Ovary (tissue), 9 donors: ENCODE measurements around the gene LRRC49. TPM values are rescaled to one million over a fixed set of nuclear protein-coding genes. Genes with fewer than 3 reads are reported as not detected.

Experiments used
- DNase-seq, 5 donors: peaks; one replicate each; pipeline ENCODE4 v3.0.0-alpha.2; 2019 to 2020
- H3K27ac ChIP-seq, 2 donors: fragments of 200-600 bp; one replicate each; pipeline versions ENCODE4 v1.5.1 to v1.8.0; 2019 to 2022
- H3K27me3 ChIP-seq: fragments of 200-600 bp; one replicate; pipeline ENCODE4 v1.8.0; 2022
- H3K36me3 ChIP-seq: fragments of 200-600 bp; sonication (generic); one replicate; pipeline ENCODE4 v1.5.1; 2019
- H3K4me1 ChIP-seq: one replicate; pipeline ENCODE4 v1.8.1; 2013; ENCODE audit warnings: mild to moderate bottlenecking, moderate library complexity; ENCODE audit not compliant: insufficient read depth
- H3K4me3 ChIP-seq: fragments of 200-600 bp; sonication (generic); one replicate; pipeline ENCODE4 v1.5.1; 2017
- H3K9me3 ChIP-seq, 2 donors: fragments of 200-600 bp in 1 of 2; sonication (generic) in 1 of 2; one replicate each; pipeline versions ENCODE4 v1.5.1 to v1.8.1; 2013 to 2019; ENCODE audit warnings: mild to moderate bottlenecking in 1 of 2, moderate library complexity in 1 of 2
- EP300 ChIP-seq: sonication (generic); formaldehyde crosslinking; IDR thresholded peaks from one replicate; pipeline ENCODE4 v1.6.1; 2017; ENCODE audit warnings: antibody characterized with exemption
- POLR2A ChIP-seq: fragments of 450-650 bp; IDR thresholded peaks from one replicate; pipeline ENCODE4 v1.6.1; 2017; ENCODE audit warnings: antibody characterized with exemption, mild to moderate bottlenecking, moderate library complexity
- WGBS, 3 donors: extraction: QIAGEN DNeasy Blood & Tissue Kit in 1 of 3; methylation state at CpG; one replicate each; pipeline versions ENCODE4 v1.1.5 to v1.1.7; 2013 to 2017; 5-methylcytosine and 5-hydroxymethylcytosine counted together
- intact Hi-C, 4 donors: fragments of 100-400 bp; cut with DNase I; formaldehyde crosslinking; loops; one replicate each; pipeline versions ENCODE4 v1.11.0 to v1.15.1; 2022 to 2023
- polyA plus RNA-seq, 2 donors: library from polyadenylated mRNA; stranded (reverse); fragments of 200-250 nt in 1 of 2; fragments of 350-450 nt in 1 of 2; fragmentation: Illumina TruSeq in 1 of 2; extraction: RNeasy Lipid Tissue Mini Kit (QIAGEN cat#74804) in 1 of 2; gene quantifications; one replicate each; pipeline ENCODE4 v1.2.3, GENCODE V29; 2013 to 2014
- total RNA-seq, 7 donors: library from RNA; depleted of rRNA in 2 of 7; stranded (reverse); fragments of >200 nt in 2 of 7; fragmentation: NEBNext Ultra II Directional in 3 of 7; extraction: Animal tissue kit (Norgen Biotek cat#: 25700) in 3 of 7; gene quantifications; one replicate each; pipeline versions ENCODE4 v1.1.0 to v1.2.4, GENCODE V29; 2016 to 2023
- TF ChIP-seq, protein P1 (sequence below), 3 donors: fragments of 450-650 bp in 2 of 3; fragments of 200-600 bp in 1 of 3; IDR thresholded peaks; one replicate each; pipeline versions ENCODE4 v1.5.1 to v1.8.0; 2016 to 2022; ENCODE audit warnings: antibody characterized with exemption in 3 of 3, mild to moderate bottlenecking in 1 of 3
- donor health status: DM: no; HTN: no; CAD: no; lungs with moderate emphysema.
- donor health status: DM: no; HTN: no; CAD: no.
- donor health status: Bipolar disorder and iron deficiency.
- donor health status: DM: yes; HTN: yes; CAD: no.
- donor health status: DM: no; HTN: no; CAD: no.
- donor health status: DM: yes; HTN: yes; CAD: no.

LRRC49 gene
- total and polyA plus RNA-seq, 9 donors: 11.9 to 34.6 (median 16.1) TPM

- Histone ChIP-seq H3K4me1 (no peaks in the 10 kb centered on the region), H3K36me3 (no peaks in the 10 kb centered on the region), H3K9me3 (no peaks in the 10 kb centered on the region), H3K27me3 (no peaks in the 10 kb centered on the region), H3K27ac (no peak overlapping the region), H3K4me3 (no peak overlapping the region)
- TF ChIP-seq POLR2A (no peak), EP300 (no peak)
- TF ChIP-seq, protein P1, sequence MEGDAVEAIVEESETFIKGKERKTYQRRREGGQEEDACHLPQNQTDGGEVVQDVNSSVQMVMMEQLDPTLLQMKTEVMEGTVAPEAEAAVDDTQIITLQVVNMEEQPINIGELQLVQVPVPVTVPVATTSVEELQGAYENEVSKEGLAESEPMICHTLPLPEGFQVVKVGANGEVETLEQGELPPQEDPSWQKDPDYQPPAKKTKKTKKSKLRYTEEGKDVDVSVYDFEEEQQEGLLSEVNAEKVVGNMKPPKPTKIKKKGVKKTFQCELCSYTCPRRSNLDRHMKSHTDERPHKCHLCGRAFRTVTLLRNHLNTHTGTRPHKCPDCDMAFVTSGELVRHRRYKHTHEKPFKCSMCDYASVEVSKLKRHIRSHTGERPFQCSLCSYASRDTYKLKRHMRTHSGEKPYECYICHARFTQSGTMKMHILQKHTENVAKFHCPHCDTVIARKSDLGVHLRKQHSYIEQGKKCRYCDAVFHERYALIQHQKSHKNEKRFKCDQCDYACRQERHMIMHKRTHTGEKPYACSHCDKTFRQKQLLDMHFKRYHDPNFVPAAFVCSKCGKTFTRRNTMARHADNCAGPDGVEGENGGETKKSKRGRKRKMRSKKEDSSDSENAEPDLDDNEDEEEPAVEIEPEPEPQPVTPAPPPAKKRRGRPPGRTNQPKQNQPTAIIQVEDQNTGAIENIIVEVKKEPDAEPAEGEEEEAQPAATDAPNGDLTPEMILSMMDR (IDR thresholded peaks at IDR 0.05): no peak
- intact Hi-C loops: no loop called here
- no peak for DNase-seq
Observed at GRCh38 chr15:70906842-70907241, 14.2 kb downstream of the LRRC49 start.

DNA sequence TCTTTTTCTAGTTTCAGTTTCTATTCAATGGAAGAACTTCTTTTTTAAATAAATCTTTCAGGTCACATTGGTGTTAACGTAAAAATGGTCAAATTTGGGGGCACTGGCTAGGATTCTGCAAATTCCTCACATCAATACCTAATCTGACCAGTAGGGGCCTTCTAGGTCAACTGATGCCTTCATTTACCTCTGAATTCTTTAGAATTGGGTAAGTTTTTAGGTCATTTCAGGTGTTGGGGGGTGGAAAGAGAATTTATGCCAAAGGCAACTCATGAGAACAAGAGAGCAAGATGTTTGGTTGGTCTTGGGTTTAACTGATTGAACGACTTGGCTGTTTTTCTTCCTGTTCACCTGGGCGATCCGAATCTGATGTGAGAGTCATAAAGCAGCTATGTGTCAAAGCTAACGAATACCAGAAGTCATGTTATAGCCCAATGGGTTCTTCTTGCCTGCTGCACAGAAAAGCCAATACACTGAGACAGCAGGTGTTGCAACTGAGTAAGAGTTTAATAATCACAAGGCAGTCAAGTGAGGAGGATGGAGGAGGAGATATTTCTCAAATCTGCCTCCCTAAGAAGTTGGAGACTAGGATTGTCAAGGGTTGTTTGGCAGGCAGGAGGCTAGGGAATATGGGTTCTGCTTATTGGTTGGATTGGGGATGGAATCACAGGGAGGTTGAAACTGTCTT, 15.3 kb downstream of the LRRC49 start:
- WGBS, 3 donors: 95 to 98% (median 97%) methylated on average over 5 of the region's 5 CpGs
- H3K9me3 ChIP-seq: no peaks in the 10 kb centered on the region
- no peak for DNase-seq
- H3K4me3 ChIP-seq: no peak overlapping the region
- no peaks in the 10 kb centered on the region for H3K36me3 ChIP-seq
- no peaks in the 10 kb centered on the region for H3K4me1 ChIP-seq
- no peak overlapping the region for H3K27ac ChIP-seq
- intact Hi-C loops: no loop called here
- no peaks in the 10 kb centered on the region for H3K27me3 ChIP-seq
- TF ChIP-seq, protein P1 (IDR thresholded peaks at IDR 0.05): no peak
- TF ChIP-seq POLR2A (no peak), EP300 (no peak)

GRCh38 chr15:70910958-70911357, 18.3 kb downstream of the LRRC49 start:
- Histone ChIP-seq H3K4me3 (no peak overlapping the region), H3K27ac (no peak overlapping the region), H3K36me3 (no peaks in the 10 kb centered on the region), H3K27me3 (no peaks in the 10 kb centered on the region), H3K9me3 (no peaks in the 10 kb centered on the region), H3K4me1 (no peaks in the 10 kb centered on the region)
- intact Hi-C loops: no loop called here
- DNase-seq: no peak
- WGBS, 3 donors: 84 to 100% (median 89%) methylated on average over 1 of the region's 1 CpG
- no peak for TF ChIP-seq EP300
- TF ChIP-seq POLR2A: no peak
- TF ChIP-seq, protein P1 (IDR thresholded peaks at IDR 0.05): no peak

GRCh38 chr15:70912187-70912586, 19.6 kb downstream of the LRRC49 start:
- WGBS, 3 donors: 88 to 98% (median 97%) methylated on average over 1 of the region's 1 CpG

More at GRCh38 chr15:70912187-70912586, 19.6 kb downstream of the LRRC49 start:
- Histone ChIP-seq H3K9me3 (no peaks in the 10 kb centered on the region), H3K27me3 (no peaks in the 10 kb centered on the region), H3K27ac (no peak overlapping the region), H3K4me1 (no peaks in the 10 kb centered on the region), H3K36me3 (no peaks in the 10 kb centered on the region), H3K4me3 (no peak overlapping the region)
- intact Hi-C loops: no loop called here
- DNase-seq: no peak
- TF ChIP-seq POLR2A: no peak
- TF ChIP-seq EP300: no peak
- TF ChIP-seq, protein P1 (IDR thresholded peaks at IDR 0.05): no peak
